NT2/D1 (cell line): ENCODE data around the gene ALDH3B1.

Source experiments
- YY1 ChIP-seq: IDR thresholded peaks from 2 replicates; pipeline ENCODE4 v1.6.1; 2011; ENCODE audit not compliant: insufficient read length, insufficient read depth
- ZNF274 ChIP-seq: IDR thresholded peaks from 2 replicates; pipeline ENCODE4 v1.6.1; 2011; ENCODE audit warnings: mild to moderate bottlenecking, low read depth, low read length

- no peak for TF ChIP-seq ZNF274
- TF ChIP-seq YY1 = no peak
These were observed 27.5 kb downstream of the ALDH3B1 start for GRCh38 chr11:68037411-68038225.
